GM18858 (cell line): ENCODE measurements around the gene OSGIN1.
"Not testable (repeated sequence)": the region's sequence is repeated elsewhere in the genome, so short reads cannot be mapped to it uniquely, and the experiment has no call there.

ENCODE experiments used
- ATAC-seq: cut with Tn5 transposase; IDR thresholded peaks from one replicate; pipeline ENCODE4 v1.9.1; 2021; ENCODE audit not compliant: unreplicated experiment

Gene OSGIN1

DNA sequence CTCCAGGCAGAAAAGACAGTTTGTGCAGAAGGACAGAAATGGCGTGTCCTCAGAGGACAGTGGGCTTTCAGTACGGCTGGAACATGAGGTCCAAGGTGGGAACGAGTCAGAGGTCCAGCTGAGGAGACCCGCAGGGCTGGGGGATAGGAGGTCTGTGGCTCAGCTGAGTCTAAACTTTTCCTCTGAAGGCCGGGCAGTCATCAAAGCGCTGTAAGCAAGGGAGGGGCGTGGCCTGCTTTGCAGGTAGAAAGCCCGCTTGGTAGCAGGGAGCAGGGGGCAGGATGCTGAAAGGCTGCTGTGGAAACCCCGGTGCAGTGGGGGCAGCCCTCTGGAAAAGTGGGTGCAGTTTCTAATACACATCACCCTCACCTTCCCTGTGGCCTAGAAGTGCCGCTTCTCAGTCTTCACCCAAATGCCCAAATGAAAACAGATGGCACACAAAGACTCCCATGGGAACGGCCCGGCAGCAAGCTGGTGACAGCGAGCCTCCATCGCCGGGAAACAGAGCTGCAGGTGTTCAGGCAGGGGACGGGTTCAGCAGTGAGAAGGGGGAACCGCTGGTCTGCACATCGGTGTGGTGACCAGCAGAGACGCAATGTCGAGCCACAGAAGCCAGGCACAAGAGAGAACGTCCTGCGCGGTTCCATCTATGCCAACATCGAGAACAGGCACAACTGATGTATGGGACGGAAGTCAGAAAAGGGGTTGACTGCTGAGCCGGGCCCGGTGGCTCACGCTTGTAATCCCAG is 12.2 kb upstream of the OSGIN1 start:
- ATAC-seq: no peak

DNA sequence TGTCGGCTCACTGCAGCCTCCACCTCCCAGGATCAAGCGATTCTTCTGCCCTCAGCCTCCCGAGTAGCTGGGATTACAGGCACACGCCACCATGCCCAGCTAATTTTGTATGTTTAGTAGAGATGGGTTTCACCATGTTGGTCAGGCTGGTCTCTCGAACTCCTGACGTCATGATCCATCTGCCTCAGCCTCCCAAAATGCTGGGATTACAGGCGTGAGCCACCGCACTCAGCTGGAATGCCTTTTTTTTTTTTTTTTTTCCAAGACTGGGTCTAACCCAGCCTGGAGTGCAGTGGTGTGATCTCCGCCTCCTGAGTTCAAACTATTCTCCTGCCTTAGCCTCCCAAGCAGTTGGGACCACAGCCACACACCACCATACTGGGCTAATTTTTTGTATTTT is 11.5 kb upstream of the OSGIN1 start:
- not testable (repeated sequence) for ATAC-seq

DNA sequence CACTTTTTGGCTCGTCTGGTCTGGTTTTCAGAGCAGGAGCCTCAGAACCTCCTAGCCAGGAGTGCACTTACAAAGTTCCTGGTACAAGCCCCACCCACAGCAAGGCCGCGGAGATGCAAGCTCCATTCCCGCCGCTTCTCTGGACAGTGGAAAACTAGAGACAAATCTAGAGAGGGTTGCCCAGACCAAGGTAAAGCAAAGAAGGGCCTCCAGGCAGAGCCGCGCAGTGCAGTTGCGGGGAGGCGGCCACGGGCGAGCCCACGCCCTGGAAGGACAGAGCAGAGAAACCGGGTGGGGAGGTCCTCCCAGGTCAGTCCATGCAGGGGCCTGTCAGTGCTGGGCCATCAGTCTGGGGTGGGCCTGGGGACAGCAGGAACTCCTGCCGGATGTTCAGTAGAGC is 11.0 kb upstream of the OSGIN1 start:
- ATAC-seq: no peak

DNA sequence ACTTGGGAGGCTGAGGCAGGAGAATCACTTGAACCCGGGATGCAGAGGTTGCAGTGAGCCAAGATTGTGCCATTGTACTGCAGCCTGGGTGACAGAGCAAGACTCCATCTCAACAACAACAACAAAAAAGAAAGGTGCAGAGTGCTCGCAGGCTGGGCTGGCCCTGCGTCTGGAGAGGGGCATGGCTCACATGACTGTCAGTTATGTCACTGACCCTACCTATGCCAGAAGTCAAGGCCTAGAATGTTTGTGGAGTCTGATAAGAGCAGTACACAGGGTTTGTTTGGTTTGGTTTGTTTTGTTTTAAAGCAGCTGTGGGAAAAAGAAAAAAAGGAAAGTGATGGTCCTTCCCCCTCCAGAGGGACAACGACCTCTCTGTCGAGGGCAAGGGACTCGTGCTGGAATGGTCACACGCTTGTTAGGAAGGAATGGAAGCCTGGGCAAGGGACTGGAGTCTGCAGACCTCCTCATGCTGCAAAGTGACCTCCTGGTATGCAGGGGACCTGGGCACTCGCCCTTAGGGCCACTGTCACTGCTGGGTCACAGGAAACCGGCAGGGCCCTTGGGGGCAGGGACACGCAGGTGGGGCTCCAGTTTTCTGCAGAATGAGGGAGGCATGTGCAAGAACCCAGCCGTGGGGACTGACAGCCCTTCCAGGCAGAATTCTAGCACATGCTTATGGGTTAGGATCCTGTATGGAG is 10.1 kb upstream of the OSGIN1 start:
- ATAC-seq: no peak

DNA sequence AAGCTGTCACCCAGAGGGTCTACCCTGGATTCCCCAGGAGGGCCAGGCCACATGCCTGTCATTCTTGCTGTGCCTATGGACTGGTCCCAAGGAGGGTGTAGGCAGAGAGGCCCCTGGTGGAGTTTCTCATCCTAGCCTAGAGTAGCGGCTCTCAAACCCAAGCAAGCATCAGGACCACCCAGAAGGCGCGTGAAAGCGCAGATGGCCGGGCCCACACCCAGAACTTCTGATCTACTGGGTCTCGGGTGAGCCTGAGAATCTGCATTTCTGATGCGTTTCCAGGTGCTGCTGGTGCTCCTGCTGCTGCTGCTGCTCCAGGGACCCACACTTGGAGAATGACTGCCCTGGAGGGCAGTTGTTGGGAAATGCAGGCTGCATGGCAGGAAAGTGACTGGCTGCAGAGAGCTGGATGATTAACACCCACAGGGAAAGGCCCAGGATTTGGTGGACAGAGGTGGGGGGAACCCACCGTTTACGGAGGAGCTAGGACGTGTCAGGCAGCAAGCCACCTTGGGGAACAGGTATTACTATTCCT is 9.5 kb upstream of the OSGIN1 start:
- no peak for ATAC-seq

DNA sequence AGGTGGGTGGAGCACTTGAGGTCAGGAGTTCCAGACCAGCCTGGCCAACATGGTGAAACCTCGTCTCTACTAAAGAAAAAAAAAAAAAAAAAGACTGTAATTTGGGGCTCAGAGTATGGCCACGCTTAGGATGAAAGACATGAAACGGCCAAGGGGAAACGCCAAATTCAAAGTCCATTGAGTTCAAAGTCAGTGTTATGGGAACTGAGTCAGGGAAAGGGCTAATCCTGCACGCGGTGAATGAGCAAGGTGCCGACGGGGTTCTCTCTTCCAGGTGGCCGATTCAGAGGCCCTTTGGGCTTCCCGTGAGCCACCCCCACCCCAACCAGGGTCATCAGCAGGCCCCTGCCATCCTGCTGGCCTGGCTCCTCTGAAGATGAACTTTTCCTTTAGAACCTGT is 7.5 kb upstream of the OSGIN1 start:
- ATAC-seq: no peak

DNA sequence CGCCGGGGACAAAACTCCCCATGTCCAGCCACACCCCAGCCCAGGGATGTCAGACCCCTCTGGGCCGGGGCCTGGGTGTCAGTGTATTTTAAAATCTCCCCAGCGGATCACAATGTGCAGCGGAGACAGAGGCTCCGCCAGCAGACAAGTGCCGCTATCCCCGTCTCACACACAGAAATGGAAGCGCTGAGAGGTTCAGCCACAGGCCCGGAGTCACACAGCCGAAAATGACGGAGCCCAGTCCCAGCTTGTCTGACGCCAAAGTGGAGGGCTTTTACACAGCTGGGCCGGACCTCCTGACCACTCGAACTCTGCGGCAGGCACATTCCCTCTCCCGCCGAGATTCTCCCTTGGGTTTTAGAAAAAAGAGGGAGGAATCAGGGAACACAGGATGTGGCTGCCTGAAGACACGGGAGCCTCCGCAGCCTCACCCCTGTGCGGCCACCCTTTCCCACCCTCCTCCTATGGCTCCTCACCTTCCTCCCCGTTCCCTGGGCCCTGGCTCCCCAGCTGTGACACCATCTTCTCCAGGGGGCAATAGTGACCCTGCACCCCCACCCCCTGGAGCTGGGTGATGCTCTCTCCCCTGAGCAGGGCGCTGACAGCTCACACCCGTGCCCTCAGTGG is 6.8 kb upstream of the OSGIN1 start:
- ATAC-seq: no peak

DNA sequence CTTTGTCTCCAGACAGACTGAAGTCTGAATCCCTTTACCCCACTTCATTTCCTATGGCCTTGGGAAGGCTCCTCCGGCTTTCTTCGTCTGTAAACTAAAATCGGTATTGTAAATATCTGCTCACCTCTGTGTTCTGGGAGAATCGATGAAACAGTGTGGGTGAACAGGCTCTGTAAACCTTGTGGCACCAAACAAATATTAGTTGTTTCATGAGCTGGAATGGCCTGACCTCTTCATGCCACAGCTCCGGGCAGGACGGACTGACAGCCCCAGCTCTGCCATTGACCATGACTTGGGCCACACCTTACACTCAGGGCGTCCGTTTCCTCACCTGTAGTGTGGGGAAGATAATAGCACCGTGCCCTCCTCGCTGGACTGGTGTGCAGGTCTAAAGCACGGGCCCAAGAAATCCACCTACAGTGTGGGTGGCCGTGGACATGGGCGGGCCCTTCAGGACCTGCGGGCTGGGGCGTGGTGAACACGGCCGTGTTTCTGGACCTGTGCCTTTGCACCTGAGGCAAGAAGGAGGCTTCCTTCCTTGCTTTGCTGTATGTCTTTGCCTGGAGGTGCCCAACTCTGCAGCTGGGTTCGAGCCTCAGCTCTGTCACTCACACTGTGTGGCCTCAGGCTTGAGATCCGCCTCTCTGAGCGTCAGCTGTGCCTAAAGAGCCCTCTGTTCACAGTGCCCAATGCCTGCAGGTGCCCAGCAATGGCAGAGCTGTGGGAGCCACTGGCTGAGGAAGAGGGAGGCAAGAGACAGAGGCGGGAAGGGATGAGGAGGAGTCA is 6.1 kb upstream of the OSGIN1 start:
- ATAC-seq: no peak

DNA sequence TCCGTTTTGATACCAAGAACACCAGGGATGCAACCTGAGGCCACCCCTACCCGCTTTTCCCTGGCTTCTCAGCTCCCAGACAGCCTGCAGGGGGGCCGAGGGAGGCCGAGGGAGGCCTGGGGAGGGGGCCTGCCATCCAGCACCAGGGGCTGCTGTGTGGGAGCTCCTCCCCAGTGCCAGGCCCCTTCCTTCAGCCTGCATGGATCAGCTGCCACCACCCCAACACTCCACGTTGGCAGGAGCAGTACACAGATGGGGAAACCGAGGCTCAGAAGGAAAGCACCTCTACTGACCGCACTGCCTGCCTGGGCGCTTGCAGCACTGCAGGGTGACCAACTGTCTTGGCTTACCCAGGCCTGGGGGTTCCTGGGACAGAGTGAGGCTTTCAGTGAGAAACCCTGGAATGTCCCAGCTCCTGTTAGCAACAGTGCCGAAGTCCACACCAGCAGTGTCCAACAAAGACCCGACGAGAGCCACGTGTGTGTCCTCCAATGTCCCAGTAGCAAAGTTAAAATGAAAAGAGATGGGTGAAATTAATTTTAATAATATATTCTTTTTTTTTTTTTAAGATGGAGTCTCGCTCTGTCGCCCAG is 5.3 kb upstream of the OSGIN1 start:
- no peak for ATAC-seq

DNA sequence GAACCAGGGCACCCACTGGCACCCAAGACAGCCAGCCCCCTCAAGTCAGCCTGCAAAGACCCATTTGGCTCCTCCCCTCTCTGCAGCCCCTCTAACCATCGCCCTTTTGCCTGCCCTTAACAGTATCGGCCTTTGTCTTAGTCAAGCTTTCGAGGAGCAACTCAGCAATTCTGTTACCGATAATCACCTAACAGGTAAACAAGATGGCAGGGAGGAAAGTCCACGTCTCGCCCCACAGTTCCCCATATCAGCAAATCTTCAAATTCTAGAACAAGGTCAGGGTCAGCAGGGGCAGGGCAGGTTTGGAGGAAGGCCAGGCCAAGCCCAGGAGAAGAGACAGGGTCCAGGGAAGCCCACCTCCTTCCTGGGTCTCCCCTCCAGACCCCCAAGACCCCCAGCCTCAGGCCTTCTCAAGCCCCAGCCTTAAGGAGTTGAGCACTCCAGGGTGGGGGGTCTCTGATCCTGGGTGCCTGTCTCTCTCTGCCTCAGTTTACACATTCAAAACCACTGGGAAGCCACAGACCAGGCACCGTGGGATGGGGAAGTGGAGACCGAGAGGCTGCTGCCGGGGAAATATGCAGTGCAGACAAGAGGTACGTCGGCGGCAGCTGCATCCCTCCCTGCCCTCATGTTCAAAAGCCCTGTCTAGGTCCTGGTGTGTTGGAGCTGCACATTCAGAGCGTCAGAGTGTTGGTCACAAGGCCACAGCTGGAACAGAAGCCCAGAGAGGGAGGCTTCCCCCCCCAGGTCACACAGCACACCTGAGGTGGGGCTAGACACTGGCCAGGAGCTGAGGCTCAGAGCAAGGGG is 3.9 kb upstream of the OSGIN1 start:
- no peak for ATAC-seq

DNA sequence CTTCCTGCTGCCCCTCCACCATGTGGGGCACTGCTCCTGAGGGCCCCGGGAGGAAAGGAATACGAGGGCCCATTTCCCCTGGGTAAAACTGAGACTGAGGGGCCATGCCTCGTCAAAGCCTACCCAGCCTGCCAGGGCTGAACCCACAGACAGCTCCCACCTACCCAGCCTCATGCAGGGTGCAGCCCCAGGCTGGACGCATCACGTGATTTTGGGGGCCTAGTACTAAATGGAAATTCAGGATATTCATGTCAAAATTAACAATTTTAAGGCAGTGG is 3.4 kb upstream of the OSGIN1 start:
- ATAC-seq: no peak

DNA sequence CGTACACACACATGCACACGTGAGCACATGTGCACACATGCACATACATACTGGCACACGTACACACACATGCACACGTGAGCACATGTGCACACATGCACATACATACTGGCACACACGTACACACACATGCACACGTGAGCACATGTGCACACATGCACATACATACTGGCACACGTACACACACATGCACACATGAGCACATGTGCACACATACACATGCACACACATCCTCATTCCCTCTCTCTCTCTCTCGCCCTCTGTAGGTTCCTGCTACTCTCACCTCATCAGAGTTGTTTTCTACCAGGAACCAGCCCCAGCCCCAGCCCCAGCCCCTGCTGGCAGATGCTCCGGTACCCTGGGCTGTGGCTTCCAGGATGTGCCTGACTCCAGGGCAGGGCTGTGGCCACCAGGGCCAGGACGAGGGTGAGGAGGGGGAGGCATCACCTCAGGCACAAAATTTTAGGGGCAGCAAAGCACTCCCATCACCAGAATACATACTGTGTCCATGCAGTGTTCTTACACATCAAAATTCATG is 2.1 kb upstream of the OSGIN1 start:
- ATAC-seq: not testable (repeated sequence)

DNA sequence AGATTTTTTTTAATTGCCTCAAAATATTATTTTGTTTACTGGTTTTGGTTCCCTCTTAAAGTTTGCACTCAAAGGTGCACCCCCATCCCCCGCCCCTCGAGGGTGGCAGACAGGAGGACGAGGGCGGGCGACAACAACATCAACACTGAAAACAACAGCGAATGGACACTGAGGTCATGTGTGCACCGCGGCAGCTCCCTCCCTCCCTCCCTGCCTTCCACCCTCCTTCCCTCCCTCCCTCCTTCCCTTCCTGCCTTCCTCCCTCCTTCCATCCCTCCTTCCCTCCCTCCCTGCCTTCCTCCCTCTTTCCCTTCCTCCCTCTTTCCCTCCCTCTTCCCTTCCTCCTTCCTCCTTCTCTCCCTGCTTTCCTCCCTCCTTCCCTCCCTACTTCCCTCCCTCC is 1.5 kb upstream of the OSGIN1 start:
- no peak for ATAC-seq

DNA sequence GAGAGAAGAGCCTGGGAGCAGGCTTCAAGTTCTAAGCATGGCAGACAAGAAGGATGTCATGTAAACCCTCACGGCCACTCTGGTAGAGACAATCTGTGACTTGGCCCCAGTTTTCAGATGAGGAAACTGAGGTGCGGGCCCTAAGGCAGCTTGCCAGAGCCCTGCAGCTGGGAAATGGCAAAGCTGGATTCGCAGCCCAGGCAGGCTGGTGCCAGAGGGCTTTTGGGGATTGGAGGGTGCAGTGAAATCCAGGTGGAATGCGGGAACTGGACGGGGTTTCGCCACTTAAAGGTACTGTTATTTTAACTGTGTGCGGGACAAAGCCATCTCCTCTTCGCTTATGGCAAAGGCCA is 477 bp upstream of the OSGIN1 start:
- no peak for ATAC-seq

DNA sequence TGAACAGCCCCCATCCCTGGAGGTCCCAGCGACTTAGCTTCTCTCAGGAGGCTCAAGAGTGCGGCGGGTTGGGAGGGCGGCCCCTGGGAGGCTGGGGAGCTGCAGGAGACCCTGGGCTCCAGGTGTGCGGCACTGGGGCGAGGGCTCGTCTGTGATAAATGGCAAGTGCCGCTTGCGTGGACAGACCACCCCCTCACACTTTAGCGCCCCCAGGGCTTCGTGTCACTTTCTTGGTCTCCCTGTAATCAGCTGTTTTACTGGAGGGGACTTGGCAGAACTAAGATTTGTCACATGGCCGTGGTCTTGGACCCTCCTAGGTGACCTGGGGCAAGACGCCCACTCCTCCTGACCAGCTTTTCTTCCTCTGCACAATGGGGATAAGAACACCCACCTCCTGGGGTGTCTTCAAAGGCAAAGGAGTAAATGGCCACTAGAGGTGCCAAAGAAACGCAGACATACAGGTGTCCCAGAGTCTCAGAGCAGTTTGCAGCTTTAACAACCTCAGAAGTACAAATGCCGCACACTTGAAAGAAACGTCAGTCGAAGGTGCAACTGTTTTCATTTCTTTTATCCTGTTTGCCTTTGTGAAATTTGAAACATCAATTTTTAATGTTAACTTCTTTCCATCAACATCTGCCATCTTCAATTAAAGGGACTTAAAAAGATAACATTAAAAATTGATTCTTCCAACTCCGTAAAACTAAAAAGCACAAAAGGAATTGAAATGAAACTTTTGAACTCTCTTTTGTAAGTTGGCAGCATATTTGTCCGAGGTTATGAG is 946 bp downstream of the OSGIN1 start:
- ATAC-seq: no peak

DNA sequence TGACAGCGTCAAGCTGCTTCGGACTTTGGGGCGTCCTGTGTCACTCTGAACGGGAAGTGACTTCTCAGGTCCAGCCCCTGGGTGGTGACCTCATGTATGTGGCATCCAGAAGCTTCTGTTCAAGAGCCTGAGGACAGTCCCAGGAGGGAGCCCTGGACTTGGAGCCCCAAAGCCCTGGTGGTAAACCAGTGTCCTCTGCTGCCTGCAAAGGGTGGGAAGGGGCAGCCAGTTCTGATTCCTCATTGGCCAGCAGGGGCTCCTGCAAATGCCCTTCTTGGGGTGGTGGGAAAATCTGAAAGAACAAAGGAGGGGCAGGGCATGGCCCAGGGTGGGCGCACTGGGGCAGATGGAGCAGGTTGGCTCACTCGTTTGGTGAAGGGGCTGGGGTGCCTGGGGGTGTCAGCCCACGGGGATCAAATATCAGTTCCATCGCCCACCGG is 1.6 kb downstream of the OSGIN1 start:
- ATAC-seq: no peak

DNA sequence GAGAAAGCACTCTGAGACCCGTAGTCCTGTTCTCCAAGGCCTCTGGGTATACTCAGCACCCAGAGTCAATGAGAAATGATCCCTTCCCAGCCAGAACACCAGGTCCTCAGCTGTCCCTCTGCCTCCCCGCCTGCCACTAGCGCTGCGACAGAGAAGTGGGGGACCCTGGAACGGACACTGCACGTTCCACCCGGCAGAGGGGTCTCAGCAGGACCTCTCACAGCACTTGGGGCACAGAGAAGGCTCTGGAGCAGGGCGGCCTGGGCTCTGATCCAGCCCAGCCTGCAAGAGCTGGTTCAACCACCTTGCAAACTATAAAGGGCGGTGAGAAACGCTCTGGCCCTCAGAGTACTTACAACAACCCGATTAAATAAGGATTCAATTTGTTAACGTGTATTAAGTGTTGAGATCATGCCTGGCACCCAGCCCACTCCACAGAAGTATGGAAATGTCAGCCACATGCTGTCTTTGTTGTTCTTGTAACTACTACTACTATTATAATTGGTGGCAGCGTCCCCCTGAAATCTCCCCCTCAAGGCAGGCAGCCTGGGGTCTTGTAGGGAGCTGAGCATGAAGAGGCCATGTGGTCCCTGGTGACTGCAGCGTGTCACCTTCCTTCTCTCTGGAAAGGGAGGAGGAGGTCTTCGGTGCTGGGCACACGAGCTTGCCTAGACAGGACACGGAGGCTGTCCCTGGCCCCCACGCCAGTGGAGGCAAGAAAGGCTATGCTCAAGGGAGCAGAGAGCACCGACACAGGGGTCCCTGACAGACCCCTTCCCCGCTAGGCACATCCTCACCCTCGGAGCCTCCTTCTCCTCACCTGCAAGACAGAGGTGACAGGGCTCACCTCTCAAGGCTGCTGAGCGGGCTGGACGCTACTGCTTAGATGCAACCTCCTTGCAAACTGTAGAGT is 2.4 kb downstream of the OSGIN1 start:
- ATAC-seq: no peak
